Midbrain (tissue), 1 donor: ENCODE measurements around the gene PDCD6IP.
"Not testable (repeated sequence)": the region's sequence is repeated elsewhere in the genome, so short reads cannot be mapped to it uniquely, and the experiment has no call there.

Source experiments
- DNase-seq: peaks from one replicate; lab custom pipeline; 2025; lab: John Stamatoyannopoulos, UW

The PDCD6IP gene

GRCh38 chr3:33795856-33796536 is 2.4 kb upstream of the PDCD6IP start:
- no peak for DNase-seq

GRCh38 chr3:33798113-33798417 is 365 bp upstream of the PDCD6IP start:
- DNase-seq: no peak

GRCh38 chr3:33799202-33799551 is 747 bp downstream of the PDCD6IP start:
- DNase-seq: no peak

- no peak for DNase-seq
Observed at GRCh38 chr3:33803252-33803651, 4.8 kb downstream of the PDCD6IP start.

- DNase-seq: no peak
Observed at GRCh38 chr3:33803894-33804526, 5.6 kb downstream of the PDCD6IP start.

GRCh38 chr3:33807191-33807590 is 8.8 kb downstream of the PDCD6IP start:
- DNase-seq: no peak

GRCh38 chr3:33808559-33808958 is 10.1 kb downstream of the PDCD6IP start:
- no peak for DNase-seq

- DNase-seq: no peak
Observed at GRCh38 chr3:33810545-33810944, 12.1 kb downstream of the PDCD6IP start.

GRCh38 chr3:33821989-33822388 is 23.6 kb downstream of the PDCD6IP start:
- no peak for DNase-seq

- DNase-seq: no peak
Observed at GRCh38 chr3:33823821-33824220, 25.4 kb downstream of the PDCD6IP start.

- no peak for DNase-seq
Observed at GRCh38 chr3:33825111-33825510, 26.7 kb downstream of the PDCD6IP start.

GRCh38 chr3:33826206-33826605 is 27.8 kb downstream of the PDCD6IP start:
- no peak for DNase-seq

- DNase-seq: no peak
Observed at GRCh38 chr3:33826688-33827087, 28.3 kb downstream of the PDCD6IP start.

GRCh38 chr3:33829720-33830119 is 31.3 kb downstream of the PDCD6IP start:
- DNase-seq: no peak

- no peak for DNase-seq
Observed at GRCh38 chr3:33831053-33831452, 32.6 kb downstream of the PDCD6IP start.

GRCh38 chr3:33833408-33834095 is 35.1 kb downstream of the PDCD6IP start:
- no peak for DNase-seq

GRCh38 chr3:33834096-33834453 is 35.6 kb downstream of the PDCD6IP start:
- no peak for DNase-seq

- DNase-seq: not testable (repeated sequence)
Observed at GRCh38 chr3:33837182-33837581, 38.8 kb downstream of the PDCD6IP start.

GRCh38 chr3:33839283-33839682 is 40.9 kb downstream of the PDCD6IP start:
- DNase-seq: no peak

- no peak for DNase-seq
Observed at GRCh38 chr3:33840179-33840578, 41.7 kb downstream of the PDCD6IP start.

- no peak for DNase-seq
Observed at GRCh38 chr3:33848624-33849347, 50.4 kb downstream of the PDCD6IP start.

- DNase-seq: not testable (repeated sequence)
Observed at GRCh38 chr3:33850599-33850998, 52.2 kb downstream of the PDCD6IP start.

GRCh38 chr3:33855407-33855806 is 57.0 kb downstream of the PDCD6IP start:
- DNase-seq: not testable (repeated sequence)
